A172 (cell line): Measurements from ENCODE around the gene CCS. TPM values are rescaled to one million over a fixed set of nuclear protein-coding genes. Genes with fewer than 3 reads are reported as not detected.

Experiments used
- total RNA-seq: library from RNA; depleted of rRNA; stranded (reverse); fragments of >200 nt; shearing (Covaris generic); gene quantifications from 2 replicates; pipeline ENCODE4 v1.2.3, GENCODE V29; 2014; rRNA removed

CCS gene
- total RNA-seq, 1 experiment from 2014 or later, result 12.4 TPM

Other genes with a start within 250 kb of the CCS start
- gene BRMS1, start 248.1 kb upstream of the CCS start, total RNA-seq, result 95.8 and 104 TPM in 2 replicates
- gene B4GAT1, start 245.6 kb upstream of the CCS start, total RNA-seq, result 47.0 and 54.1 TPM in 2 replicates
- gene SLC29A2, start 221.4 kb upstream of the CCS start, total RNA-seq, result not detected in 2 replicates
- not detected in 2 replicates for gene NPAS4, start 172.2 kb upstream of the CCS start, total RNA-seq
- 80.0 and 127 TPM in 2 replicates for gene MRPL11, start 154.3 kb upstream of the CCS start, total RNA-seq
- 13.3 and 16.1 TPM in 2 replicates for gene PELI3, start 126.3 kb upstream of the CCS start, total RNA-seq
- 76.7 and 79.7 TPM in 2 replicates for gene DPP3, start 112.8 kb upstream of the CCS start, total RNA-seq
- 14.7 and 22.0 TPM in 2 replicates for gene BBS1, start 82.5 kb upstream of the CCS start, total RNA-seq
- 17.4 and 21.5 TPM in 2 replicates for gene ZDHHC24, start 47.1 kb upstream of the CCS start, total RNA-seq
- gene ACTN3, start 46.3 kb upstream of the CCS start, total RNA-seq, result 11.2 TPM in 1 of 2 replicates, not detected in the other
- gene CTSF, start 24.6 kb upstream of the CCS start, total RNA-seq, result 1.6 and 7.8 TPM in 2 replicates
- 0.31 and 1.2 TPM in 2 replicates for gene CCDC87, start 122 bp upstream of the CCS start, total RNA-seq
- 42.8 and 43.4 TPM in 2 replicates for gene RBM14, start 23.4 kb downstream of the CCS start, total RNA-seq
- 92.5 and 94.1 TPM in 2 replicates for gene RBM4, start 45.5 kb downstream of the CCS start, total RNA-seq
- 24.9 and 27.7 TPM in 2 replicates for gene RBM4B, start 84.7 kb downstream of the CCS start, total RNA-seq
- gene SPTBN2, start 136.0 kb downstream of the CCS start, total RNA-seq, result 31.6 and 33.4 TPM in 2 replicates